ENCODE measurements around the gene C17orf100. TPM values are rescaled to one million over a fixed set of nuclear protein-coding genes. Genes with fewer than 3 reads are reported as not detected.

The C17orf100 gene
- total RNA-seq, 1 experiment from 2014 or later = 0.70 TPM

GRCh38 chr17:6627019-6627418 lies 24.5 kb upstream of the C17orf100 start:
- Histone ChIP-seq H4K91ac (ENCODE audit: insufficient read length, low read depth, low read length) (no peak overlapping the region), H4K8ac (replicated peaks; ENCODE audit: insufficient read length, low read depth, low read length) (no peak overlapping the region), H3K9ac (ENCODE audit: extremely low read depth, insufficient read length, low read length) (no peak overlapping the region), H4K5ac (ENCODE audit: insufficient read length, low read depth, low read length) (no peak overlapping the region), H3T11ph (ENCODE audit: low read length) (no peak overlapping the region), H3K4me1 (ENCODE audit: insufficient read depth, low read length) (no peaks in the 10 kb centered on the region), H3K27ac (ENCODE audit: insufficient read length, low read depth, low read length) (no peak overlapping the region), H3K9me3 (ENCODE audit: control insufficient read depth, low read depth, low read length) (no peaks in the 10 kb centered on the region), H3K23ac (ENCODE audit: insufficient read length, low read depth, low read length) (no peak overlapping the region), H3K56ac (ENCODE audit: insufficient read length, low read depth, low read length) (no peak overlapping the region), H3K79me1 (ENCODE audit: insufficient read depth, low read depth, low read length, poor library complexity, severe bottlenecking) (peaks cover 3% of the 10 kb centered on the region), H3K23me2 (ENCODE audit: insufficient read length, low read depth, low read length, poor library complexity, severe bottlenecking) (no peaks in the 10 kb centered on the region), H4K20me1 (ENCODE audit: control insufficient read depth, insufficient read depth, insufficient read length) (no peaks in the 10 kb centered on the region), H2BK120ac (ENCODE audit: low read depth, low read length, poor library complexity, severe bottlenecking) (no peak overlapping the region), H2BK20ac (ENCODE audit: low read depth, low read length, poor library complexity, severe bottlenecking) (no peak overlapping the region), H3K4me2 (ENCODE audit: insufficient read depth, insufficient read length, low read length) (no peak overlapping the region), H3K4ac (ENCODE audit: low read depth, low read length) (no peak overlapping the region), H2AK5ac (ENCODE audit: insufficient read length, low read length) (no peak overlapping the region), H3K27me3 (ENCODE audit: insufficient read depth, low read length) (no peaks in the 10 kb centered on the region), H3K79me2 (ENCODE audit: insufficient read depth, low read length) (no peaks in the 10 kb centered on the region), H2BK15ac (ENCODE audit: low read depth, low read length) (no peak overlapping the region), H2BK12ac (ENCODE audit: insufficient read length, low read depth, low read length) (no peak overlapping the region), H2AFZ (ENCODE audit: low read length) (no peak overlapping the region), H2BK5ac (ENCODE audit: insufficient read length, low read length) (no peak overlapping the region), H3K14ac (ENCODE audit: insufficient read depth, low read length) (no peak overlapping the region), H3K18ac (ENCODE audit: insufficient read length, low read depth, low read length) (no peak overlapping the region)
- Mint-ChIP-seq H3K27ac (no peak overlapping the region), H3K36me3 (ENCODE audit: insufficient read depth in 1 of 3, low read depth in 3 of 3) (peaks cover 7 to 69% (median 46%) of the 10 kb centered on the region in 3 experiments; a peak in 6 of 7 replicates), H3K4me3 (no peak overlapping the region), H3K4me1 (no peaks in the 10 kb centered on the region), H3K27me3 (ENCODE audit: low read depth) (no peaks in the 10 kb centered on the region), H3K9me3 (no peaks in the 10 kb centered on the region)
- no peak for DNase-seq
- WGBS (ENCODE audit: extremely low coverage, insufficient read length, low lambda C conversion rate) = no CpG with 5 or more reads among the region's 1 CpG
- TF ChIP-seq, protein P1, sequence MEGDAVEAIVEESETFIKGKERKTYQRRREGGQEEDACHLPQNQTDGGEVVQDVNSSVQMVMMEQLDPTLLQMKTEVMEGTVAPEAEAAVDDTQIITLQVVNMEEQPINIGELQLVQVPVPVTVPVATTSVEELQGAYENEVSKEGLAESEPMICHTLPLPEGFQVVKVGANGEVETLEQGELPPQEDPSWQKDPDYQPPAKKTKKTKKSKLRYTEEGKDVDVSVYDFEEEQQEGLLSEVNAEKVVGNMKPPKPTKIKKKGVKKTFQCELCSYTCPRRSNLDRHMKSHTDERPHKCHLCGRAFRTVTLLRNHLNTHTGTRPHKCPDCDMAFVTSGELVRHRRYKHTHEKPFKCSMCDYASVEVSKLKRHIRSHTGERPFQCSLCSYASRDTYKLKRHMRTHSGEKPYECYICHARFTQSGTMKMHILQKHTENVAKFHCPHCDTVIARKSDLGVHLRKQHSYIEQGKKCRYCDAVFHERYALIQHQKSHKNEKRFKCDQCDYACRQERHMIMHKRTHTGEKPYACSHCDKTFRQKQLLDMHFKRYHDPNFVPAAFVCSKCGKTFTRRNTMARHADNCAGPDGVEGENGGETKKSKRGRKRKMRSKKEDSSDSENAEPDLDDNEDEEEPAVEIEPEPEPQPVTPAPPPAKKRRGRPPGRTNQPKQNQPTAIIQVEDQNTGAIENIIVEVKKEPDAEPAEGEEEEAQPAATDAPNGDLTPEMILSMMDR (conservative IDR thresholded peaks at IDR 0.05) = no peak

All from H9 (cell line).